Ishikawa (cell line): Measurements from ENCODE around the gene ENOX1.

Experiments used
- CEBPB ChIP-seq: IDR thresholded peaks from 2 replicates; pipeline ENCODE4 v1.6.1; 2012
- CREB1 ChIP-seq: IDR thresholded peaks from 2 replicates; pipeline ENCODE4 v1.6.1; 2012; ENCODE audit warnings: low read depth
- EGR1 ChIP-seq: IDR thresholded peaks from 2 replicates; pipeline ENCODE4 v1.6.1; 2012
- EP300 ChIP-seq: IDR thresholded peaks from 2 replicates; pipeline ENCODE4 v1.6.1; 2012; ENCODE audit warnings: borderline replicate concordance
- FOXM1 ChIP-seq: IDR thresholded peaks from 2 replicates; pipeline ENCODE4 v1.6.1; 2012; ENCODE audit warnings: low read depth, borderline replicate concordance
- NFIC ChIP-seq: IDR thresholded peaks from 2 replicates; pipeline ENCODE4 v1.6.1; 2012
- RAD21 ChIP-seq: IDR thresholded peaks from 2 replicates; pipeline ENCODE4 v1.6.1; 2012; ENCODE audit warnings: low read depth
- TAF1 ChIP-seq: IDR thresholded peaks from 2 replicates; pipeline ENCODE4 v1.6.1; 2012; ENCODE audit warnings: low read depth, mild to moderate bottlenecking
- TCF12 ChIP-seq: IDR thresholded peaks from 2 replicates; pipeline ENCODE4 v1.6.1; 2012; ENCODE audit warnings: low read depth
- TEAD4 ChIP-seq: IDR thresholded peaks from 2 replicates; pipeline ENCODE4 v1.6.1; 2012
- YY1 ChIP-seq: IDR thresholded peaks from 2 replicates; pipeline ENCODE4 v1.6.1; 2012; ENCODE audit warnings: low read depth
- ZBTB7A ChIP-seq: IDR thresholded peaks from 2 replicates; pipeline ENCODE4 v1.6.1; 2012; ENCODE audit warnings: low read depth
- TF ChIP-seq, protein P1 (sequence below): IDR thresholded peaks from 2 replicates; pipeline ENCODE4 v1.6.1; 2012
- TF ChIP-seq, protein P2 (sequence below): IDR thresholded peaks from 2 replicates; pipeline ENCODE4 v1.6.1; 2012
- TF ChIP-seq, protein P3 (sequence below): IDR thresholded peaks from 2 replicates; pipeline ENCODE4 v1.6.1; 2012; ENCODE audit warnings: low read depth, mild to moderate bottlenecking

Gene ENOX1

DNA sequence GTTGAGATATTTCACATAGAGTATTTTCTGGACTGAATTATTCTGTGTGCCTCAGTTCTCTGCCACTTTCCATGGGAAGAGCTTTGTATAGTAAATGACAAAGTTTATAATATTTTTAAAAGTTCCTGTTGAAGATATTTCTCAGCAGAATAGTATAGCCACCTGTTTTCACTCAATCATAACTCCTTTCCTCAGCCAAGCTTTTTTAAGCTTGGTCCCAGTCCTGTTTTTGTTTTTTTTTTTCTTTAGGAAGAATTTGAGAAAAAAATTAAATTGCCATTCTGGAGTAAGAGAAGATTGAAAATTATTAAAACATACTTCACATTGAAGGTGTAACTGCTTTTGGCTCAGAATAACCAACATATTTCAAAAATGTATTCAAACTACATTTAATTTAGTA, 55.5 kb downstream of the ENOX1 start:
- TF ChIP-seq RAD21 (no peak), EGR1 (no peak), FOXM1 (no peak), EP300 (no peak), CREB1 (no peak), TAF1 (no peak), CEBPB (no peak), TCF12 (no peak), YY1 (no peak), TEAD4 (no peak)
- TF ChIP-seq, protein P1, sequence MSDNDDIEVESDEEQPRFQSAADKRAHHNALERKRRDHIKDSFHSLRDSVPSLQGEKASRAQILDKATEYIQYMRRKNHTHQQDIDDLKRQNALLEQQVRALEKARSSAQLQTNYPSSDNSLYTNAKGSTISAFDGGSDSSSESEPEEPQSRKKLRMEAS = no peak
- TF ChIP-seq, protein P2, sequence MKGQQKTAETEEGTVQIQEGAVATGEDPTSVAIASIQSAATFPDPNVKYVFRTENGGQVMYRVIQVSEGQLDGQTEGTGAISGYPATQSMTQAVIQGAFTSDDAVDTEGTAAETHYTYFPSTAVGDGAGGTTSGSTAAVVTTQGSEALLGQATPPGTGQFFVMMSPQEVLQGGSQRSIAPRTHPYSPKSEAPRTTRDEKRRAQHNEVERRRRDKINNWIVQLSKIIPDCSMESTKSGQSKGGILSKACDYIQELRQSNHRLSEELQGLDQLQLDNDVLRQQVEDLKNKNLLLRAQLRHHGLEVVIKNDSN = no peak

DNA sequence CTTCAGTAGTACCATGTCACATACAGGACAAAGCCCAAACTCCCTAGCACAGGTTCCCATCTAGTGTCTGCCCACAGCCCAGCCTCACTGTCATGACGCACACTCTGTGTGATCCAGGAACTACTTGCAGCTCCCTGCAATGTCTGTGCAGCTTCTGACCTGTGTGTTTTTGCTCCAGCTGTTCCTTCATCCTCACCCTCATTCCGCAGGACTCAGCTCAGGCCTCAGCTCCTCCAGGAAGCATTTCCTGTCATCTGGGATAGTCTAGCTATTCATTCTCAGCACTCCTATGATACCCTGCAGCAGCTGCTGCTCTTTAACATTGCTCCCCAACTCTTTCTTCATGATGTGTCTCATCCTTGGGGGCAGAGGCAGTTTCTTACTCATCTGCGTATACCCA, 56.1 kb downstream of the ENOX1 start:
- TF ChIP-seq, protein P1 = no peak
- TF ChIP-seq ZBTB7A (no peak), TCF12 (no peak), CREB1 (no peak), CEBPB (no peak), YY1 (no peak), EP300 (no peak), TAF1 (no peak), FOXM1 (no peak), TEAD4 (no peak), NFIC (no peak), RAD21 (no peak)
- TF ChIP-seq, protein P3, sequence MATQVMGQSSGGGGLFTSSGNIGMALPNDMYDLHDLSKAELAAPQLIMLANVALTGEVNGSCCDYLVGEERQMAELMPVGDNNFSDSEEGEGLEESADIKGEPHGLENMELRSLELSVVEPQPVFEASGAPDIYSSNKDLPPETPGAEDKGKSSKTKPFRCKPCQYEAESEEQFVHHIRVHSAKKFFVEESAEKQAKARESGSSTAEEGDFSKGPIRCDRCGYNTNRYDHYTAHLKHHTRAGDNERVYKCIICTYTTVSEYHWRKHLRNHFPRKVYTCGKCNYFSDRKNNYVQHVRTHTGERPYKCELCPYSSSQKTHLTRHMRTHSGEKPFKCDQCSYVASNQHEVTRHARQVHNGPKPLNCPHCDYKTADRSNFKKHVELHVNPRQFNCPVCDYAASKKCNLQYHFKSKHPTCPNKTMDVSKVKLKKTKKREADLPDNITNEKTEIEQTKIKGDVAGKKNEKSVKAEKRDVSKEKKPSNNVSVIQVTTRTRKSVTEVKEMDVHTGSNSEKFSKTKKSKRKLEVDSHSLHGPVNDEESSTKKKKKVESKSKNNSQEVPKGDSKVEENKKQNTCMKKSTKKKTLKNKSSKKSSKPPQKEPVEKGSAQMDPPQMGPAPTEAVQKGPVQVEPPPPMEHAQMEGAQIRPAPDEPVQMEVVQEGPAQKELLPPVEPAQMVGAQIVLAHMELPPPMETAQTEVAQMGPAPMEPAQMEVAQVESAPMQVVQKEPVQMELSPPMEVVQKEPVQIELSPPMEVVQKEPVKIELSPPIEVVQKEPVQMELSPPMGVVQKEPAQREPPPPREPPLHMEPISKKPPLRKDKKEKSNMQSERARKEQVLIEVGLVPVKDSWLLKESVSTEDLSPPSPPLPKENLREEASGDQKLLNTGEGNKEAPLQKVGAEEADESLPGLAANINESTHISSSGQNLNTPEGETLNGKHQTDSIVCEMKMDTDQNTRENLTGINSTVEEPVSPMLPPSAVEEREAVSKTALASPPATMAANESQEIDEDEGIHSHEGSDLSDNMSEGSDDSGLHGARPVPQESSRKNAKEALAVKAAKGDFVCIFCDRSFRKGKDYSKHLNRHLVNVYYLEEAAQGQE = no peak
- TF ChIP-seq, protein P2 = no peak

DNA sequence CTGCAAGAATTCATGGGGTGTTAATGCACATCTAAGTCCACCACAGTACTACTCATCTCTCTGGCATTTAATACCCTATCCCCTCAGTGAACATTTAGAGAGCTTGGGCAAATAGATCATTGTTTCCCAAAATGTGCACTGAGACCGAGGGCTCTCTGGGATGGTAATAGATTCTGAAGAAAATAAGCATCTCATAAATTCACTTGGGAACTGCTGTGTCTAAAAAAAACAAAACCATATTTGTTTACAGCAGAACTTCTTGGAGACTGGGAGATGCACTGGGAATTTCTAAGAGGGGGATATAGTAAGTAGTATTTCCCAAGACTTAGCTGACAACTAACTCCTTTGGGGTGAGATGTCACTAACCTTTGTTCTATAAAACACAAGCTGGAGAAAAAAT, 58.4 kb downstream of the ENOX1 start:
- TF ChIP-seq TAF1 (no peak), YY1 (no peak)
- TF ChIP-seq, protein P1 = no peak

DNA sequence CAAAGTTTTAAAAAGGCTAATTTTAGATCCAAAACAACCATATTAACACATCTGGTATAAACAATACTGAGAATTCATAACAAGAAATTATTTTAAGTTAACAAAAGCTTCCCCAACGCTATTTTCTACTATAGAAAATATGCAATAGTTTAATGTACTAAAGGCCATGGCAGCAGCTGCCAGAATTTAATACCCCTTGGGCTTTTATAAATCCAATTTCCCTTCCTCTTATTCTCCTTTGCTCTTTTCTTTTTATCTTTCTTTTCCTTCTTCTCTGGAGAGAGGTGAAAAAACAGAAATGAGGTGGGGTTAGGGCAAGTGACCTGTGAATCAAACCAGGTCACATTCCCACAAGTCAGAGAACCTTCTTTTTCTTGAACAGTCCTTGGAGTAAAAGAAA, 58.9 kb downstream of the ENOX1 start:
- no peak for TF ChIP-seq NFIC
- no peak for TF ChIP-seq CREB1
- TF ChIP-seq, protein P1 = no peak
- TF ChIP-seq ZBTB7A = no peak
- TF ChIP-seq, protein P3 = no peak
- no peak for TF ChIP-seq RAD21
- TF ChIP-seq YY1 = no peak
- TF ChIP-seq CEBPB = no peak
- TF ChIP-seq TAF1 = no peak
- TF ChIP-seq FOXM1 = no peak
- TF ChIP-seq TEAD4 = no peak
- no peak for TF ChIP-seq EGR1
- TF ChIP-seq EP300 = no peak
- no peak for TF ChIP-seq TCF12
- TF ChIP-seq, protein P2 = no peak

DNA sequence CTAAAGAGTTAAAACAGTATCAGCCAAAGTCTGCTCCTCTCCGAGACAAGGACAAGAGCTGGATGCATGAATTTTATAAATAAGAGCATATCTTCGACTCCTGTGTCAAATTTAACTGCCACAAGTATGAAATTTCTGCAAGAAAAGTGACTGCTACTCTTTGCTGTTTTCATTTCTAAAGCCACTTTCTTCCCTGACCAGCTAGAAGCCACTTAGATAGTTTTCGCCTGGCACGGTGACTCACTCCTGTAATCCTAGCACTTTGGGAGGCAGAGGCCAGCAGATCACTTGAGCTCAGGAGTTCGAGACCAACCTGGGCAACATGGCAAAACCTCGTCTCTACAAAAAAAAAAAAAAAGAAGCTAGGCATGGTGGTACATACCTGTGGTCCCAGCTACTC, 61.3 kb downstream of the ENOX1 start:
- TF ChIP-seq YY1 = no peak
- TF ChIP-seq CEBPB = no peak
- TF ChIP-seq TAF1 = no peak
- TF ChIP-seq, protein P3 = no peak
- TF ChIP-seq RAD21 = no peak
- TF ChIP-seq, protein P2 = no peak
- no peak for TF ChIP-seq CREB1
- TF ChIP-seq EGR1 = no peak
- TF ChIP-seq EP300 = no peak
- TF ChIP-seq TEAD4 = no peak
- TF ChIP-seq TCF12 = no peak
- TF ChIP-seq ZBTB7A = no peak
